MCF 10A (cell line): ENCODE measurements around the gene TBKBP1. TPM values are rescaled to one million over a fixed set of nuclear protein-coding genes. Genes with fewer than 3 reads are reported as not detected.

ENCODE experiments used
- BruUV-seq: library from RNA; stranded (reverse); fragments of 400-500 nt; replicated peaks from 2 replicates; lab custom pipeline; 2021; lab: Mats Ljungman, UMichigan
- CTCF ChIA-PET: fragments of 300-600 bp; sonication (Branson Sonifier 250); formaldehyde crosslinking; extraction: SDS; loops from one replicate; lab custom pipeline; 2021; ENCODE audit warnings: antibody characterized with exemption, inconsistent platforms; lab: Yijun Ruan, JAX
- POLR2A ChIA-PET: fragments of 300-600, 350-650 bp; sonication (Branson Sonifier 250); formaldehyde crosslinking; extraction: SDS; loops from one replicate; lab custom pipeline; 2020; ENCODE audit warnings: antibody characterized with exemption, inconsistent platforms; lab: Yijun Ruan, JAX
- DNase-seq: peaks from one replicate; pipeline ENCODE4 v3.0.0-alpha.2; 2018; ENCODE audit not compliant: unreplicated experiment
- H3K27ac Mint-ChIP-seq: one replicate; pipeline ENCODE4 v1.8.0; 2022; ENCODE audit warnings: mild to moderate bottlenecking, low read depth, mixed read lengths; ENCODE audit not compliant: unreplicated experiment
- H3K27me3 Mint-ChIP-seq: one replicate; pipeline ENCODE4 v1.8.0; 2022; ENCODE audit warnings: mixed read lengths; ENCODE audit not compliant: insufficient read depth, unreplicated experiment
- H3K36me3 Mint-ChIP-seq: one replicate; pipeline ENCODE4 v1.8.0; 2022; ENCODE audit warnings: mild to moderate bottlenecking, moderate library complexity, mixed read lengths; ENCODE audit not compliant: insufficient read depth, unreplicated experiment
- H3K4me1 Mint-ChIP-seq: one replicate; pipeline ENCODE4 v1.8.0; 2022; ENCODE audit warnings: mixed read lengths; ENCODE audit not compliant: insufficient read depth, unreplicated experiment
- H3K4me3 Mint-ChIP-seq: one replicate; pipeline ENCODE4 v1.8.0; 2022; ENCODE audit warnings: mild to moderate bottlenecking, moderate library complexity, mixed read lengths; ENCODE audit not compliant: unreplicated experiment
- H3K9me3 Mint-ChIP-seq: one replicate; pipeline ENCODE4 v1.8.0; 2022; ENCODE audit warnings: mixed read lengths; ENCODE audit not compliant: unreplicated experiment
- intact Hi-C: fragments of 100-400 bp; cut with micrococcal nuclease; formaldehyde crosslinking; loops from 2 replicates; pipeline ENCODE4 v1.14.1; 2022
- total RNA-seq: library from RNA; stranded (reverse); gene quantifications from 2 replicates; pipeline ENCODE4 v1.2.3, GENCODE V29; 2022
- TF ChIP-seq, protein P1 (sequence below): fragments of 200-600 bp; IDR thresholded peaks from one replicate; pipeline ENCODE4 v1.8.0; 2022; ENCODE audit warnings: antibody characterized with exemption, mild to moderate bottlenecking; ENCODE audit not compliant: unreplicated experiment

TBKBP1 gene
- total RNA-seq, 1 experiment from 2014 or later = 0.40 TPM

DNA sequence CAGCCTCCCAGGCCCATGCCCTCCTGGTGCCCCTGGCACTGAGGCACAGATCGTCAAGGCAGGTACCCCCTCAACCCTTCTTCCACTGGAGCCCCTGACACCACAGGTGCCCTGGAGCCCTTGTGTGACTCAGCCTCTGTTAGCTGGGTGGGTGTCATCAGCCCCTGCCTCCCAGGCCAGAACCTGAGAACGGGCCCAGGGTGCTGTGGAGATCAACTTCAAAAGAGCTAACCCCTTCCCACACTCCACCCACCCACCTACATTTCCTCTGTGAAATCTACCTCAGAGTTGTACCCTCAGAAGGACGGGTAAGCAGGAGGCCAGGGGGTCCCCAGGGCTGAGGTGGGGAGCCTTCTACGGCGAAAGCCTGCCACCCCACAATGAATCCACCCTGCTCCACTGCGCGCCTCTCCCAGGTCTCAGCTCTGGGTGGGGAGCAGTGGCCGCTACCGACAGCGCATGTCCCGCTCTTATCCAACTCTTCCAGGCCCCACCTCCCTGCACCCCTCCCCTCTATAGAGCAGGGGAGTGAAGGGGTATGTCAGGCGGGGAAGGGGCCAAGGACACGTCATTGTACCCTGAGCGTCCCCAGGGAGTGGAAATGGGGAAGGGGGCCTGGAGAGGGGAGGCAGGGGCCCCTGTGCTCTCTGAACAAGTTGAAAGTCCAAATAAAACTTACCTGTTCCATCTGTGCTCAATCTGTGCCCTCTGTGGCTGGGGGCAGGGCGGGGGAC, 17.6 kb downstream of the TBKBP1 start:
- Mint-ChIP-seq H3K27ac (no peak overlapping the region), H3K4me1 (no peaks in the 10 kb centered on the region), H3K36me3 (no peaks in the 10 kb centered on the region), H3K9me3 (no peaks in the 10 kb centered on the region), H3K27me3 (peaks cover 50% of the 10 kb centered on the region), H3K4me3 (no peak overlapping the region)
- ChIA-PET POLR2A (no interaction called here), CTCF (no interaction called here)
- BruUV-seq = no TSS peak
- TF ChIP-seq, protein P1, sequence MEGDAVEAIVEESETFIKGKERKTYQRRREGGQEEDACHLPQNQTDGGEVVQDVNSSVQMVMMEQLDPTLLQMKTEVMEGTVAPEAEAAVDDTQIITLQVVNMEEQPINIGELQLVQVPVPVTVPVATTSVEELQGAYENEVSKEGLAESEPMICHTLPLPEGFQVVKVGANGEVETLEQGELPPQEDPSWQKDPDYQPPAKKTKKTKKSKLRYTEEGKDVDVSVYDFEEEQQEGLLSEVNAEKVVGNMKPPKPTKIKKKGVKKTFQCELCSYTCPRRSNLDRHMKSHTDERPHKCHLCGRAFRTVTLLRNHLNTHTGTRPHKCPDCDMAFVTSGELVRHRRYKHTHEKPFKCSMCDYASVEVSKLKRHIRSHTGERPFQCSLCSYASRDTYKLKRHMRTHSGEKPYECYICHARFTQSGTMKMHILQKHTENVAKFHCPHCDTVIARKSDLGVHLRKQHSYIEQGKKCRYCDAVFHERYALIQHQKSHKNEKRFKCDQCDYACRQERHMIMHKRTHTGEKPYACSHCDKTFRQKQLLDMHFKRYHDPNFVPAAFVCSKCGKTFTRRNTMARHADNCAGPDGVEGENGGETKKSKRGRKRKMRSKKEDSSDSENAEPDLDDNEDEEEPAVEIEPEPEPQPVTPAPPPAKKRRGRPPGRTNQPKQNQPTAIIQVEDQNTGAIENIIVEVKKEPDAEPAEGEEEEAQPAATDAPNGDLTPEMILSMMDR = no peak
- intact Hi-C loops = no loop called here
- no peak for DNase-seq

DNA sequence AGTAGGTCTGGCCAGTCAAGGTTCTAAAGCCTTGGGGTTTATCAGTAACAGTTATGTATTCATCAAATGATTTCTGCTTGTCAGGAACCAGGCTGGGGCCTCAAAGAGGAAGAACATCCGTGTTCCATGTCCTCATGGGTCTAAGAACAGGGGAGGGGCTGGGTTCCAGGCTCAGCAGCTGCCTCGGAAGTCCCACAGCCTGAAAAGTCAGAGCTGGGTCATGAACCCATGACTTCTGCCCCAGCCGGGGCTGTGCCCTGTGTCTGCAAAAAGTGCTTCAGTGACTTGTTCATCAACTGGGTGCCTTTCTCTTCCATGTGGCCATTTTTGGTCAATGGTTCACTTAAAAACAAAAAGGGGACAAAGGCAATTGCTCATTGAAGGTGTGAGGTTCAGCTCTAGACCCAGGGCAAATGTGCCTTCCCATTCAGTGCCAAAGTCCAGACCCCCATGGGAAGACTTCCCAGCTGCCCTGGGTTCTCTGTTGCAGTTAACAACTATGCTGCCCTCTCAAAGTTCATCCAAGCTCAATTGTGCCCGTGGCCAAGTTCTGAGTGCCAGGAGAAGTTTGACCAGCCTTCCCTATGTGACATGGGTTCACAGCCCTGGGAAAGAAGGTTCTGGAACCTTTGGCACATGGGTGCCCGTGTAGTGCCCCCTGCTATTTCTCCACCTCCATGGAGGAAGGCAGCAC, 18.5 kb downstream of the TBKBP1 start:
- Mint-ChIP-seq H3K27me3 (peaks cover 52% of the 10 kb centered on the region), H3K36me3 (no peaks in the 10 kb centered on the region), H3K9me3 (no peaks in the 10 kb centered on the region), H3K27ac (no peak overlapping the region), H3K4me1 (no peaks in the 10 kb centered on the region), H3K4me3 (no peak overlapping the region)
- TF ChIP-seq, protein P1 = no peak
- no TSS peak for BruUV-seq
- DNase-seq = no peak
- ChIA-PET CTCF (interaction anchor here (0.6 kb wide), 1 partner anchor 433 kb away, joined by 6 read pairs; no protein-coding TSS in a partner anchor), POLR2A (no interaction called here)
- intact Hi-C loops = no loop called here

DNA sequence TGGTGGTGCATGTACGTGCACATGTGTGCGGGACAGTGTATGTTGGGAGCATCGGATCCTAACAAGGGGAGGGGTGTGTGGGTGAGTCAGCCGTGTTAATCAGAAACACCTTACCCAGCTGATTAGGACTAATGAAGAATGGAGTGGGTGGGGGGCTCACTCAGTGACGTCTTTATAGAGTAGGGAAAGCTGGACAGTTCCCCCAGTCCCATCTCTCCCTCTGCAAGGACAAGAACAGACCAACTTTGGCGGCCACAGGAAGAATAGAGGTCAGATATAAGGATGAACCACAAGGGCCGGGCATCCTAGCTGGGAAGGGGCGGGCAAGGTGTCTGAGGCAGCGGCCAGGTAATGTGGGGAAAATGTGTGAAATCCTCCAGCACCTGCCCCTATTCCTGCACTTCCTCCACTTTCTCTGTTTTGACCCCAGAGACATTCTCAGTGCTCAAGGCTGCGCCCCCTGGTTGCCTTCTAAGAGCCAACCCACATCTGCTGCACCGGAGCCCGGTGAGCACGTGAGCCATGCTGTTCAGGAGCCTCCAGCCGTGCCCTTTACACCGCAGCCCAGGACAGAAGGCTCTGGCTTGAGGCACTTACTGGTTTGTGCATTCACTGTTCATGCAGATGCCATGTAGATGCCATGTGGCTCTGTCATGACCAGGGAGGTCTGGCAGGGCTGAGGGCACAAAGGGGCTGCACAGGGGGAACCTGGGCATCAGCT, 20.2 kb downstream of the TBKBP1 start:
- intact Hi-C loops = no loop called here

More for the DNA sequence above, 20.2 kb downstream of the TBKBP1 start:
- CTCF ChIA-PET = interaction anchor here (1.4 kb wide), 1 partner anchor 15 kb away, joined by 3 read pairs; no protein-coding TSS in a partner anchor
- Mint-ChIP-seq H3K9me3 (no peaks in the 10 kb centered on the region), H3K36me3 (no peaks in the 10 kb centered on the region), H3K4me1 (peaks cover 14% of the 10 kb centered on the region), H3K4me3 (no peak overlapping the region), H3K27ac (no peak overlapping the region), H3K27me3 (peaks cover 68% of the 10 kb centered on the region)
- TF ChIP-seq, protein P1 = no peak
- DNase-seq = no peak
- no TSS peak for BruUV-seq
- POLR2A ChIA-PET = no interaction called here
